Measurements from ENCODE around the gene CEMIP2. TPM values are rescaled to one million over a fixed set of nuclear protein-coding genes. Genes with fewer than 3 reads are reported as not detected.

Gene CEMIP2
- total and polyA plus RNA-seq, 2 of the 13 experiments (the other 11 are each of a cell fraction or from before 2014, with no cell fraction given) = 94.3 to 128 TPM

- intact Hi-C loops (cut with micrococcal nuclease; ENCODE audit: unreplicated experiment) = no loop called here
- in situ Hi-C loops (cut with HindIII; ENCODE audit: extremely low pct_ligation_motif_present, low pct_unique_long_range_greater_than_20kb) = no loop called here
- no peak overlapping the region for H2AFZ ChIP-seq (ENCODE audit: low read length)
- no peak overlapping the region for H3K4me2 ChIP-seq (ENCODE audit: low read depth, low read length)
- POLR2A ChIA-PET = no interaction called here
- no peaks in the 10 kb centered on the region for H3K79me2 ChIP-seq (ENCODE audit: insufficient read depth, low read length)
- ATAC-seq (no peak), DNase-seq (ENCODE audit: low spot score) (no peak), FAIRE-seq (no peak)
- TF ChIP-seq ZBTB21 (CRISPR knock-in tag; IDR thresholded peaks at IDR 0.05) (no peak), MIER3 (CRISPR knock-in tag; IDR thresholded peaks at IDR 0.05; ENCODE audit: borderline replicate concordance) (no peak), FOSL1 (CRISPR knock-in tag; IDR thresholded peaks at IDR 0.05; ENCODE audit: borderline replicate concordance) (no peak), UBTF (CRISPR knock-in tag; IDR thresholded peaks at IDR 0.05) (no peak), ZNF75D (CRISPR knock-in tag; IDR thresholded peaks at IDR 0.05; ENCODE audit: borderline replicate concordance) (no peak), NPAS2 (CRISPR knock-in tag; IDR thresholded peaks at IDR 0.05; ENCODE audit: borderline replicate concordance) (no peak), ZNF326 (CRISPR knock-in tag; IDR thresholded peaks at IDR 0.05; ENCODE audit: borderline replicate concordance) (no peak), TBX2 (CRISPR knock-in tag; IDR thresholded peaks at IDR 0.05; ENCODE audit: borderline replicate concordance) (no peak), ZNF7 (CRISPR knock-in tag; IDR thresholded peaks at IDR 0.05) (no peak), ZEB1 (IDR thresholded peaks at IDR 0.05; ENCODE audit: insufficient replicate concordance, low read depth) (no peak)
- TF ChIP-seq, protein P1, sequence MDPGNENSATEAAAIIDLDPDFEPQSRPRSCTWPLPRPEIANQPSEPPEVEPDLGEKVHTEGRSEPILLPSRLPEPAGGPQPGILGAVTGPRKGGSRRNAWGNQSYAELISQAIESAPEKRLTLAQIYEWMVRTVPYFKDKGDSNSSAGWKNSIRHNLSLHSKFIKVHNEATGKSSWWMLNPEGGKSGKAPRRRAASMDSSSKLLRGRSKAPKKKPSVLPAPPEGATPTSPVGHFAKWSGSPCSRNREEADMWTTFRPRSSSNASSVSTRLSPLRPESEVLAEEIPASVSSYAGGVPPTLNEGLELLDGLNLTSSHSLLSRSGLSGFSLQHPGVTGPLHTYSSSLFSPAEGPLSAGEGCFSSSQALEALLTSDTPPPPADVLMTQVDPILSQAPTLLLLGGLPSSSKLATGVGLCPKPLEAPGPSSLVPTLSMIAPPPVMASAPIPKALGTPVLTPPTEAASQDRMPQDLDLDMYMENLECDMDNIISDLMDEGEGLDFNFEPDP (CRISPR knock-in tag; conservative IDR thresholded peaks at IDR 0.05) = no peak
- no peaks in the 10 kb centered on the region for H3K36me3 ChIP-seq (replicated peaks in 1 of 2; ENCODE audit: control insufficient read depth in 1 of 2, insufficient read depth in 2 of 2, low read length in 2 of 2)
- CTCF ChIA-PET (ENCODE audit: low intra/inter-chr PET ratio, low total read pairs) = no interaction called here
- no peaks in the 10 kb centered on the region for H3K9me3 ChIP-seq (ENCODE audit: low read length)
- no peak overlapping the region for H3K27ac ChIP-seq (ENCODE audit: extremely low read length, insufficient read depth, low read length)
- no TSS peak for BruUV-seq (replicated peaks)
- H3K4me3 ChIP-seq (replicated peaks in 1 of 3; ENCODE audit: insufficient read depth in 1 of 3, low read depth in 2 of 3, low read length in 3 of 3) = no peak overlapping the region
- H3K4me1 ChIP-seq (ENCODE audit: insufficient read depth, low read length) = peaks cover 32% of the 10 kb centered on the region
- H3K9ac ChIP-seq (ENCODE audit: insufficient read depth, low read depth, low read length) = no peak overlapping the region
- H3K27me3 ChIP-seq (ENCODE audit: control insufficient read depth in 1 of 2, insufficient read depth in 2 of 2, low read length in 2 of 2) = no peaks in the 10 kb centered on the region
- H4K20me1 ChIP-seq (ENCODE audit: insufficient read depth, low read length) = no peaks in the 10 kb centered on the region
These were observed 13.1 kb upstream of the CEMIP2 start for GRCh38 chr9:71781391-71781790.
